GM21526 (cell line): ENCODE results near the gene AKAP13.
A peak's percentile ranks its signal among the peaks of the same experiment; 100 is the strongest.
"Not testable (repeated sequence)": the region's sequence is repeated elsewhere in the genome, so short reads cannot be mapped to it uniquely, and the experiment has no call there.

ENCODE experiments used
- ATAC-seq: cut with Tn5 transposase; IDR thresholded peaks from one replicate; pipeline ENCODE4 v1.9.1; 2021; ENCODE audit warnings: moderate library complexity; ENCODE audit not compliant: unreplicated experiment, low FRiP score

Gene AKAP13

GRCh38 chr15:85582131-85583079 lies 202.0 kb downstream of the AKAP13 start:
- ATAC-seq: peak; percentile 48

GRCh38 chr15:85583442-85583841 lies 203.0 kb downstream of the AKAP13 start:
- no peak for ATAC-seq

GRCh38 chr15:85583923-85584390 lies 203.6 kb downstream of the AKAP13 start:
- no peak for ATAC-seq

GRCh38 chr15:85584872-85585271 lies 204.5 kb downstream of the AKAP13 start:
- ATAC-seq: no peak

DNA sequence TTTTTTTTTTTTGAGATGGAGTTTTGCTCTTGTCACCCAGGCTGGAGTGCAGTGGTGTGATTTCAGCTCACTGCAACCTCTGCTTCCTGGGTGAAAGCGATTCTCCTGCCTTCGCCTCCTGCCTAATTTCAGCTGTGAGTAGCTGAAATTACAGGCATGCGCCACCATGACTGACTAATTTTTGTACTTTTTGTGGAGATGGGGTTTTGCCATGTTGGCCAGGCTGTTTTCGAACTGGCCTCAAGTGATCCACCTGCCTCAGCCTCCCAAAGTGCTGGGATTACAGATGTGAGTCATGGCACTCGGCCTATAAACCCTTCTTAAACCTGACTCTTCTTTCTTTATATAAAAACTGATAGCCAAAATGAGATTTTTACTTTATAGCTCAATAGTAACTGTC lies 205.8 kb downstream of the AKAP13 start:
- ATAC-seq: not testable (repeated sequence)

GRCh38 chr15:85587707-85588411 lies 207.5 kb downstream of the AKAP13 start:
- no peak for ATAC-seq

DNA sequence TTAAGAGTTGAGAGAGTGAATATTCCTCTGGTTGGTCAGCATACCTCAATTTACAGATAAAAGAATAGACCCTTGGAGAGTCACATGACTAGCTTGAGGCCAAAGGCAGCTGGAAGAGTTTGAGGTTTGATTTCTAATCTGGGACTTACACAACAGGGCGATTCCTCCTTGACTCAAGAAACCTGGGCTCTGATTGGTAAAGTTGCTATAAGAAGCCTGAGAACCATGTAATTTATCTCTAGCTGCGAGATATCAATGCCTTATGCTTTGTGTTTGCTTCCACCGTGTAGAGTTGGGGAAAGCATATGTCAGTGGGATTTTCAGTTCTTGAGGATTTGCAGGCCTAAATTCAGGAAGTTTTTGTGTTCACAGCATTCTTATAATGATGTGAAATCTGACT lies 208.3 kb downstream of the AKAP13 start:
- no peak for ATAC-seq

DNA sequence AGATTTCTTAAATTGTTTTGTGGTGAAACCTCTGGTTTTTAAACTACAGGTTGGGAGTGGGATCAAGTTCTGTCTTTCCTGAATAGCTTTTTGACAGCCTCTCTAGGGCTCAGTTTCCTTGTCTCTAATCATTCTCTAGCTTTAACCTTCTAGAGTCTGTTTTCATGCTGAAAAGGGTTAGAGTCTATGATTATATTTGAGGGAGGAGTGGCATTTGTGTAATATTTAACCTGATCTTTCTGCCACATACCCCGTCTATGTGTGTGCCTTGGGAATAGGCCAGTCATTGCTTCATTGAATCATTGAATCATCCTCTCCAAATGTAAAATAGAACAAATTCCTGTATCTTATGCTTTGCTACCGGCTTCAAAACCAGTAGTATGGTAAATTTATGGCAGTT lies 209.4 kb downstream of the AKAP13 start:
- ATAC-seq: no peak

GRCh38 chr15:85591622-85592021 lies 211.2 kb downstream of the AKAP13 start:
- no peak for ATAC-seq

GRCh38 chr15:85592148-85592547 lies 211.7 kb downstream of the AKAP13 start:
- ATAC-seq: no peak

DNA sequence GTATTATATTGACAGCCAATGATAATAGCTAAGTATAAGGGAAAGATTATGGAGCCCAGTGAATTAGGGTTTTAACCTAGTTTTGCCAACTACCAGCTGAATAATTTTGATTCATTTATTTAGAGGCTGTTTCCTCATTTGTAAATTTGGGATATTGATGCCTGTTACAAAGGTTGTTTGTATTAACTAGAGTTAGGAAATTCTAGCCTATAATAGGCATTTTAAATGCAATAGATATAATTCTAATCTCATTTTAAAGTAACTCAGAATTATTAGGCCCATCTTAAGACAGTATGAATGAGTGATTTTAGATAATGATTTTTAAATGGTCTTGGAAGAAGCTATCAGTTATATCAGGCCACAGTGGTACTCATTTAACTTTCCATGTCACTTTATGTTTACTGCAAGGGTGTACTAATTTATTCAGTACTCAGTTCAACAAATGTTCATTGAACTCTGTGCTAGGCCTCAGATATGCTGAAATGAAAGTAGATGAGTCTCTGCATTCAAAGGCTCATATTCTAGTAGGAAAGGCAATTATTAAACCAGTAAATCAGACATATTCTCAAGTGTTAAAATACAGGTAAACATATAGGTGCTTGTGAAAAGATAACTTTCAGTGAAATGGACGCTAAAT lies 213.5 kb downstream of the AKAP13 start:
- ATAC-seq: no peak

DNA sequence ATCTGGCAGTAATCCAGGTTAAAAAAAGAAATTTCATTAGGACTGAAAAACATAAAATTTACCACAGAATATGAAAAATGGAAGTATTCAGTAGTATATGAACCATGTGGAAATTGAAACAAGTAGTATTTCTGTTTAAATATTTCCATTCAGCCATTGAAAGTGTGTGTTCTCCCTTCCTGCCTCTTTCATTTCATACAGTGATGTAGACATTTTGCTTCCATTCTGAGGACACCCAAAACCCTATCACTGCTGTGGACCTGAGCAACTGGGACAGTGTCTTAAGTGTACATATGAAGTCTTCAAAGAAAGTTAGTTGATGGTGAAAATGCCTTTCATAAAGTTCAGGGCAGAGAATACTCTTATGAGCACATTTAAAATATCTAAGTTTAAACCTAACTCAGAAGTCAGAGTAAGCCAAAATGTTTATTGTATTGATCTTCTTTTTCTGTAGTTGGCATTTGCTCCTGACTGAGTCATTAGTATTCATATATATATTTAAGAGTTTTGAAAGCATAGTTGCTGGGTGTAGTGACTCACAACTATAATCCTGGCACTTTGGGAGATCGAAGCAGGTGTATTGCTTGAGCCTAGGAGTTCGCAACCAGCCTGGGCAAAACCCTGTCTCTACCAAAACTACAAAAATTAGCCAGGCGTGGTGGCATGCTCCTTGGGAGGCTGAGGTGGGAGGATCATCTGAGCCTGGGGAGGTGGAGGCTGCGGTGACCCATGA lies 215.6 kb downstream of the AKAP13 start:
- no peak for ATAC-seq

- no peak for ATAC-seq
Observed at GRCh38 chr15:85597155-85597815, 216.9 kb downstream of the AKAP13 start.

DNA sequence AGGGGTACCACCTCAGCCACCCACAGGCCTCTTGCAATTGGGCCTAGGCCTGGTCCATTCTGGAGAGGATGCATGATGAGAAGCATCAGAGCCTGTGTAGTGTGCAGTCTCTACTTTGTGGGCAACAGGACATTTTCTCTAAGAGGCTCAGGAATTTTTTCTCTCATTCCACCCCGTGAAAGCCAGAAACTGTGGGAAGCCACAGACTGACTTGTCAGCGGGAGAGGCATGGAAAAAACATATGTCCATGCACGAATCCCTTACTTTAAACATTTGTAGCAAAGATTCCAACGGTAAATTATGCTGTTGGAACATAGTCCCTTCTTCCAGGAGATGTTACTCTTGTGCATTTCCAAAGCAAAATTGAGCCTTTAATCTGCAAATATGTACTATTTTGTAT lies 217.8 kb downstream of the AKAP13 start:
- ATAC-seq: no peak

DNA sequence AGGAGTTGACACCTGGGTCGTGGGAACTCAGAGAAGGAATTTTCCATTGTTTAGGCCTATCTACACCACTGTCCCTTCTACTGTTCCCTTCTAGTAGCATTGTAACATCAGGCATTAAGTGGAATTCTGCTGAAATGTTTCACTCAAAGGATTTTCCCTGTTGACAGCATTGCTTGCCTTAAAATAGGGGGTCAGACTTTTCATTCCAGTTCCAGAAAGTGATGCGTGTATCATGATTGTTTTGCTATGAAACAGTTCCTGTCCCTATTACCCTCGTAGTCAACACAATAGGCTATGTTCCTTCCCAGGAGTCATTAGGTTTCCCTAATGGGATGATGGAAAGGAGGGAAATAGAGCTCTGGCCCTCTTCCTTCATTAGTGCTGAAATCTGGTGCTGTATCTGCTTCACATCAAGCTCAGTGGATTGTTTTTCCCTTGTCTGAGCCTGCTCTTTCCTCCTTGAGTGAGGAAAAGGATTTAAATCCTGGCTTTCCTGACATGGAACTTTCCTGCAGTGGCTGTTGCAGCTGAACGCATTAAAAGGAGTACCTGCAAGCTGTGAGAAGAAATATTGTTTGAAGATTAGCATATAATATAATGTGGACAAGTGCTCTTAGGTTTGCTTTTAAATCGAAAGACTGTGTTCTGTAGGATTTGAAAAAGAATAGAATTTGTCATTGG lies 218.5 kb downstream of the AKAP13 start:
- ATAC-seq: no peak

GRCh38 chr15:85600001-85600400 lies 219.6 kb downstream of the AKAP13 start:
- ATAC-seq: no peak

- ATAC-seq: no peak
Observed at GRCh38 chr15:85603160-85603559, 222.8 kb downstream of the AKAP13 start.

- ATAC-seq: no peak
Observed at GRCh38 chr15:85603703-85604102, 223.3 kb downstream of the AKAP13 start.

GRCh38 chr15:85604194-85604593 lies 223.8 kb downstream of the AKAP13 start:
- no peak for ATAC-seq
